Left lung (tissue), 10 donors: Measurements from ENCODE around the gene SLC22A25. TPM values are rescaled to one million over a fixed set of nuclear protein-coding genes. Genes with fewer than 3 reads are reported as not detected.

Source experiments
- ATAC-seq: fragments of 200-7000 bp; cut with Tn5 transposase; one replicate; pipeline ENCODE4 v1.9.1; 2020; ENCODE audit warnings: moderate library complexity
- DNase-seq, 4 donors: peaks; one replicate each; pipeline ENCODE4 v3.0.0-alpha.2; 2013 to 2020
- H3K27ac ChIP-seq, 2 donors: fragments of 200-600 bp; sonication (generic) in 1 of 2; one replicate each; pipeline versions ENCODE4 v1.5.0 to v1.8.0; 2020 to 2021
- H3K27me3 ChIP-seq, 2 donors: fragments of 200-600 bp; sonication (generic) in 1 of 2; one replicate each; pipeline versions ENCODE4 v1.5.0 to v1.8.0; 2020 to 2021
- H3K36me3 ChIP-seq, 2 donors: fragments of 200-600 bp; sonication (generic) in 1 of 2; one replicate each; pipeline versions ENCODE4 v1.5.0 to v1.8.0; 2020 to 2021
- H3K4me1 ChIP-seq, 2 donors: fragments of 200-600 bp; one replicate each; pipeline ENCODE4 v1.8.0; 2021
- H3K4me3 ChIP-seq, 2 donors: fragments of 200-600 bp; sonication (generic) in 1 of 2; one replicate each; pipeline versions ENCODE4 v1.5.0 to v1.8.0; 2020 to 2021; ENCODE audit warnings: mild to moderate bottlenecking in 1 of 2
- H3K9me3 ChIP-seq, 2 donors: fragments of 200-600 bp; sonication (generic) in 1 of 2; one replicate each; pipeline versions ENCODE4 v1.5.0 to v1.8.0; 2020 to 2021
- intact Hi-C, 2 donors: fragments of 100-400 bp; cut with DNase I; formaldehyde crosslinking; loops; one replicate each; pipeline versions ENCODE4 v1.11.2 to v1.14.2; 2022
- polyA plus RNA-seq, 6 donors: library from polyadenylated mRNA; unstranded; fragments of 120-200 nt; gene quantifications; one replicate each; pipeline ENCODE4 v1.2.1, GENCODE V29; 2013; ENCODE audit not compliant: insufficient read length in 6 of 6
- total RNA-seq, 2 donors: library from RNA; stranded (reverse); fragmentation: NEBNext Ultra II Directional; extraction: Animal tissue kit (Norgen Biotek cat#: 25700); gene quantifications; one replicate each; pipeline ENCODE4 v1.2.1, GENCODE V29; 2021
- TF ChIP-seq, protein P1 (sequence below), 2 donors: fragments of 200-600 bp; sonication (generic) in 1 of 2; IDR thresholded peaks; one replicate each; pipeline versions ENCODE4 v1.5.0 to v1.8.0; 2021; ENCODE audit warnings: antibody characterized with exemption in 2 of 2
- donor health status: DM: no; HTN: yes; CAD: no.
- donor health status: DM: no; HTN: no; CAD: no.

Gene SLC22A25
- total and polyA plus RNA-seq, 8 donors: 0.11 to 0.17 (median 0.14) TPM; not detected in 2

DNA sequence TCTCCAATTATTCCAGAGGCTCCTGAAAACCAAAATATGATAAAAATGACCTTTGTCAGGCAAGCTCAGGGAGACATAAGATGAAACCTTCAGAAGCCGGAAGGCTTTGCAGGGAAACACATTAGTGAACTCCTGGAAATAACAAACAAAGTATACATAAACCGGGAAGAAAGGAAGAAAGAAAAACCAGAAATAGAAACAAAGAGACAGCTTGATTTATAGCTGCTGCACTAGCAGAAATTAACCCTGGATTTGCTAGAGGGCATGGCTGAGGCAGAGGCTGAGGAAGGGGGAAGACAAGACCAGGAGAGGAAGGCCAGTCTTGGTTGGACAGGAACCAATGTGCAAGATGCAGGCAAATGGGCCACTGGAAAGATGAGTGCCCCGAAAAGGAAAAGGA, 33.3 kb downstream of the SLC22A25 start:
- intact Hi-C loops: loop anchor here in 1 of 2 donors (10.0 kb wide), 1 partner anchor 175 kb away; no protein-coding TSS in a partner anchor
- DNase-seq (no peak), ATAC-seq (no peak)
- H3K27ac ChIP-seq: no peak overlapping the region
- H3K36me3 ChIP-seq: no peaks in the 10 kb centered on the region
- no peaks in the 10 kb centered on the region for H3K27me3 ChIP-seq
- H3K9me3 ChIP-seq: no peaks in the 10 kb centered on the region
- no peak overlapping the region for H3K4me3 ChIP-seq
- H3K4me1 ChIP-seq: no peaks in the 10 kb centered on the region
- TF ChIP-seq, protein P1, sequence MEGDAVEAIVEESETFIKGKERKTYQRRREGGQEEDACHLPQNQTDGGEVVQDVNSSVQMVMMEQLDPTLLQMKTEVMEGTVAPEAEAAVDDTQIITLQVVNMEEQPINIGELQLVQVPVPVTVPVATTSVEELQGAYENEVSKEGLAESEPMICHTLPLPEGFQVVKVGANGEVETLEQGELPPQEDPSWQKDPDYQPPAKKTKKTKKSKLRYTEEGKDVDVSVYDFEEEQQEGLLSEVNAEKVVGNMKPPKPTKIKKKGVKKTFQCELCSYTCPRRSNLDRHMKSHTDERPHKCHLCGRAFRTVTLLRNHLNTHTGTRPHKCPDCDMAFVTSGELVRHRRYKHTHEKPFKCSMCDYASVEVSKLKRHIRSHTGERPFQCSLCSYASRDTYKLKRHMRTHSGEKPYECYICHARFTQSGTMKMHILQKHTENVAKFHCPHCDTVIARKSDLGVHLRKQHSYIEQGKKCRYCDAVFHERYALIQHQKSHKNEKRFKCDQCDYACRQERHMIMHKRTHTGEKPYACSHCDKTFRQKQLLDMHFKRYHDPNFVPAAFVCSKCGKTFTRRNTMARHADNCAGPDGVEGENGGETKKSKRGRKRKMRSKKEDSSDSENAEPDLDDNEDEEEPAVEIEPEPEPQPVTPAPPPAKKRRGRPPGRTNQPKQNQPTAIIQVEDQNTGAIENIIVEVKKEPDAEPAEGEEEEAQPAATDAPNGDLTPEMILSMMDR (IDR thresholded peaks at IDR 0.05): no peak

Other genes with a start within 250 kb of the SLC22A25 start
- not detected for gene SLC22A8, start 227.8 kb downstream of the SLC22A25 start, total RNA-seq
- gene SLC22A8, start 227.8 kb downstream of the SLC22A25 start, polyA plus RNA-seq: under 1 TPM in 5 of 6 donors, not detected in 1; 0.17 to 0.54 (median 0.37) TPM
- not detected for gene SLC22A24, start 99.4 kb downstream of the SLC22A25 start, total RNA-seq
- not detected for gene SLC22A24, start 99.4 kb downstream of the SLC22A25 start, polyA plus RNA-seq
- not detected for gene SLC22A9, start 126.2 kb upstream of the SLC22A25 start, total RNA-seq
- gene SLC22A9, start 126.2 kb upstream of the SLC22A25 start, polyA plus RNA-seq: under 1 TPM; 0.07 to 0.14 (median 0.09) TPM
- 1 to 10 TPM; 1.8 to 4.6 TPM for gene PLAAT5, start 247.6 kb upstream of the SLC22A25 start, total RNA-seq
- 1 to 10 TPM in 2 of 6 donors, under 1 TPM in 4; 0.49 to 1.3 (median 0.98) TPM for gene PLAAT5, start 247.6 kb upstream of the SLC22A25 start, polyA plus RNA-seq